Measurements from ENCODE around the gene TMPRSS12.
"Not testable (repeated sequence)": the region's sequence is repeated elsewhere in the genome, so short reads cannot be mapped to it uniquely, and the experiment has no call there.

TMPRSS12 gene, protein sequence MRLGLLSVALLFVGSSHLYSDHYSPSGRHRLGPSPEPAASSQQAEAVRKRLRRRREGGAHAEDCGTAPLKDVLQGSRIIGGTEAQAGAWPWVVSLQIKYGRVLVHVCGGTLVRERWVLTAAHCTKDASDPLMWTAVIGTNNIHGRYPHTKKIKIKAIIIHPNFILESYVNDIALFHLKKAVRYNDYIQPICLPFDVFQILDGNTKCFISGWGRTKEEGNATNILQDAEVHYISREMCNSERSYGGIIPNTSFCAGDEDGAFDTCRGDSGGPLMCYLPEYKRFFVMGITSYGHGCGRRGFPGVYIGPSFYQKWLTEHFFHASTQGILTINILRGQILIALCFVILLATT

DNA sequence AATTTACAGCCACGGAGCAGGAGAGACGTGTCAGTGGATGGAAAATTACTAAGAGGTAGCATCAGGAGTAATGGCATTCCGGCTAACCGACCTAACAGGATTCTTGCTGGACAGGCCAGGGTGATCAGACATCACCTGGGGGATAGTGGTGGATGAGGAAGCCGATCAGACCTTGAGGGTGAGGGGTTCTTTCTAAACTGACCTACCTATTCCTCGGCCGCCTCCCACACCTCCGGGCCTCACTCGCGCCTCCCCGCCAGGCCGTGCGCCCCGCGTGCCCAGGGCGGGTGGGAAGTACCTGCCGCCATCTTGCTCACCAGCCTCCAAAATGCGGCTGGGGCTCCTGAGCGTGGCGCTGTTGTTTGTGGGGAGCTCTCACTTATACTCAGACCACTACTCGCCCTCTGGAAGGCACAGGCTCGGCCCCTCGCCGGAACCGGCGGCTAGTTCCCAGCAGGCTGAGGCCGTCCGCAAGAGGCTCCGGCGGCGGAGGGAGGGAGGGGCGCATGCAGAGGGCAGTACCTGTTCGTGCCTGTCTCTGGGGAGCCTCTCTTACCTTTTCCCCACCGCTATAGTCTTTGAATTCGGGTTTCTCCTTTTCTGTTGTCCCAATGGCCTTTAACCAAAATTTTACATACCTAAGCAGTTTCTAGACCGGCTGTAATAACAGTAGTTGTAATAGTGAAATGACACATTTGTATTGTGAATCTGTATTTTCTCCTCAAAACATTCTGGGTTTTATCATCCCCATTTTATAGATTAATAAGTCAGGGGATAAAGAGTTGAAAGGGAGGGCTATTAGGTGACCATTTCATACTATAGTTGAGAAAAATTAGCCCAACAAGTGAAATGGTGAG is at the start of gene TMPRSS12:
Gene TMPRSS12, plus strand, starts transcription at position 290 of the 857 bp plus-strand sequence. Its CDS starts 39 bp downstream, at position 329.
- peaks cover 2% of the 10 kb centered on the region for H3K27me3 Mint-ChIP-seq
- peaks cover 10% of the 10 kb centered on the region for H3K9me3 Mint-ChIP-seq (ENCODE audit: low read depth)
- no peaks in the 10 kb centered on the region for H3K4me1 Mint-ChIP-seq (ENCODE audit: low read depth)
- peaks cover 5% of the 10 kb centered on the region for H3K36me3 Mint-ChIP-seq
- no peak within 1 kb of the TSS for H3K27ac Mint-ChIP-seq
- peak within 1 kb of the TSS; percentile 44 for H3K4me3 Mint-ChIP-seq

DNA sequence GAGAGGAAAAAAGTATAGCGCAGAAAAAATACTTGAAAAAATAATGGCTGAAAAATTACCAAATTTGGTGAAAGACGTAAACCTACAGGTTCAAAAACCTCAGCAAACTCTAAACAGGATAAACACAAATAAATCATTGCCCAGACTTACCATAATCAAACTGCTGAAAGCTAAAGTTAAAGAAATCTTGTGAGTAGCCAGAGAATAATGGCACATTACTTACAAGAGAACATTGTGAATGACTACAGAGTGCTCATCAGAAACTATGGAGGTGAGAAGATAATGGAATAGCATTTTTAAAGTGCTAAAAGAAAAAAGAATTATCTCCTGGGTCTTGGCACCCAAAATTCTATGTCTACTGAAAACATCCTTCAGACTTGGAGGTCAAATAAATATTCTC is 42.8 kb upstream of the TMPRSS12 start:
- peaks cover 32% of the 10 kb centered on the region for H3K36me3 Mint-ChIP-seq

DNA sequence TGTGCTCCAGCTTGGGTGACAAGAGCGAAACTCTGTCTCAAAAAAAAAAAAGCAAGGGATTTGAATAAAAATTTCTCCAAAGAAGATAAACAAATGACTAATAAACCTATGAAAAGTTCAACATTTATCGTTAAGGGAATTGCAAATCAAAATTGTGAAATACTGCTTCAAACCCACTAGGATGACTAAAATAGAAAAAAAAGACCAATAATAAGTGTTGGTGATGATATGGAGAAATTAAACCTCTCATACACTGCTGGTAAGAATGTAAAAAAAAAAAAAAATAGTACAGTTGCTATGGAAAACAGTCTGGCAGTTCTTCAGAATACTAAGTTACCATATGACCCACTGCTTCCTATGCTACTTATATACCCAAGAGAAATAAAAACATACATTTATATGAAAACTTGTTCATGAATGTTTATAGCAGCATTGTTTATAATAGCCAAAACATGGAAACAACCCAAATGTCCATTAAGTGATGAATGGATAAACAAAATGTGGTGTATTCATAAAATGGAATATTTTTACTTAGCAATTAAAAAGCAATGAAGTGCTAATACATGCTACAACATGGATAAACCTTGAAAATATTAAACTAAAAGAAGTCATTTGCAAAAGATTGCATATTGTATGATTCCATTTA is 39.4 kb upstream of the TMPRSS12 start:
- peaks cover 23% of the 10 kb centered on the region for H3K36me3 Mint-ChIP-seq
- no peak overlapping the region for H3K27ac Mint-ChIP-seq
- H3K27me3 Mint-ChIP-seq, result no peaks in the 10 kb centered on the region
- peaks cover 6% of the 10 kb centered on the region for H3K9me3 Mint-ChIP-seq (ENCODE audit: low read depth)
- H3K4me3 Mint-ChIP-seq, result no peak overlapping the region
- peaks cover 2% of the 10 kb centered on the region for H3K4me1 Mint-ChIP-seq (ENCODE audit: low read depth)

More for the DNA sequence above, 42.8 kb upstream of the TMPRSS12 start:
- H3K27ac Mint-ChIP-seq, result no peak overlapping the region
- peaks cover 2% of the 10 kb centered on the region for H3K4me1 Mint-ChIP-seq (ENCODE audit: low read depth)
- H3K4me3 Mint-ChIP-seq, result no peak overlapping the region
- no peaks in the 10 kb centered on the region for H3K27me3 Mint-ChIP-seq
- peaks cover 6% of the 10 kb centered on the region for H3K9me3 Mint-ChIP-seq (ENCODE audit: low read depth)

DNA sequence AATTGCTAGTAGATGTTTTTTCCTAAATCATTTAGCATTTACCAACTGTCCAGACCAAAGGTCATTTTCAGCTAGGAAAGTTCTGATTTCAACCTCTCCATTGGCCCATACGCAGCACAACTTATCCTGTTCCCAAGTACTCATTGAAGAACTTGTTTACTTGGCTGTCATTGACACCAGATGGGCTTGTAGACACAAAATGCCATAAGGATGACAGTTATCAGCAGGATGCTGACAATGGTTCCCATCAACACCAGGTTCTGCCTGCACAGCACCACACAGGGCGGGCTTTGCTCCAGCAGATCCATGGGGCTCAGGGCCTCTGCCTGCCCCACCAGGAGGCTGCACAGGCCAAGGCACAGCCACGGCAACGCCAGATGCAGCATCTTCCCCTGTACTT is 36.5 kb upstream of the TMPRSS12 start:
- peaks cover 2% of the 10 kb centered on the region for H3K4me1 Mint-ChIP-seq (ENCODE audit: low read depth)
- no peak overlapping the region for H3K27ac Mint-ChIP-seq
- H3K36me3 Mint-ChIP-seq, result peaks cover 9% of the 10 kb centered on the region
- H3K9me3 Mint-ChIP-seq (ENCODE audit: low read depth), result no peaks in the 10 kb centered on the region
- no peaks in the 10 kb centered on the region for H3K27me3 Mint-ChIP-seq
- H3K4me3 Mint-ChIP-seq, result no peak overlapping the region

DNA sequence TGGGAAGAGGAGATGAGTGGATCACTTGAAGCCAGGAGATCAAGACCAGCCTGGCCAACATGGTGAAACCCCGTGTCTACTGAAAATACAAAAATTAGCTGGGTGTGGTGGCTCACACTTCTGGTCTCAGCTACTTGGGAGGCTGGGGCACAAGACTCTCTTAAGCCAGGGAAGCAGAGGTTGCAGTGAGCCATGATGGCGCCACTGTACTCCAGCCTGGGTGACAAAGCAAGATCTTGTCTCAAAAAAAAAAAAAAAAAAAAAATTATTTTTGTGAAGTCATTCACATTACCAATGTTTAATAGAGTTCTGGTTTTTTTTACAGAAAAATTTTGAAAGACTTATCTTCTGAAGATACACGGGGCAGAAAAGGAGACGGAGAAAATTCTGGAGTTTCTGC is 33.6 kb upstream of the TMPRSS12 start:
- not testable (repeated sequence) for H3K4me1 Mint-ChIP-seq (ENCODE audit: low read depth); H3K9me3 Mint-ChIP-seq (ENCODE audit: low read depth); H3K36me3 Mint-ChIP-seq; H3K4me3 Mint-ChIP-seq; H3K27me3 Mint-ChIP-seq; H3K27ac Mint-ChIP-seq

DNA sequence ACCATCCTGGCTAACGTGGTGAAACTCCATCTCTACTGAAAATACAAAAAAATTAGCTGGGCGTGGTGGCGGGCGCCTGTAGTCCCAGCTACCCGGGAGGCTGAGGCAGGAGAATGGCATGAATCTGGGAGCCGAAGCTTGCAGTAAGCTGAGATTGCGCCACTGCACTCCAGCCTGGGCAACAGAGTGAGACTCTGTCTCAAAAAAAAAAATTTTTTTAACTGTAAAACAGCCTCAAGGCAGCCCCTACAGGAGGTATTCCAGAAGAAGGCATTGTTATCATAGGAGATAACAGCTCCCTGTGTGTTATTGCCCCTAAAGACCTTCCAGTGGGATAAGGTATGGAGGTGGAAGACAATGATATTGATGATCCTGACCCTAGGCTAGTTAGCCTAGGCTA is 27.8 kb upstream of the TMPRSS12 start:
- H3K27me3 Mint-ChIP-seq; H3K27ac Mint-ChIP-seq; H3K9me3 Mint-ChIP-seq (ENCODE audit: low read depth); H3K4me1 Mint-ChIP-seq (ENCODE audit: low read depth); H3K4me3 Mint-ChIP-seq; H3K36me3 Mint-ChIP-seq: not testable (repeated sequence)

DNA sequence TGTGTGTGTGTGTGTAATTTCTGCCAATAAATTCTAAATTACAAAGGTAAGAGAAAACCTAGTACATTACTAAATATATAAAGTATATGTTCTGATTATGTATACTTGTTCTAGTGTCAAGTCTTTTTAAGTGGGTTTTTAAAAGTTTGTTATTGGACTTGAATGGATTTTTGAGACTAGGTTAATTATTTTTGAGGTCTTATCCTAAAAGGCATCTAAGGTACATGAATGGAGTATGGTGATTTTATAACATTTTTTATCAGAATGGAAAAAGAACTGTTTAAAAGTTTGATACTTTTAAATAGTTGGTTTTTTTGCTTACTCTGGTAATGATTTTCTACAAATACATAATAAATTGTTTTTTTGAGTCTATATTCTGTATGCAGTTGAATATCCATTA is 22.5 kb upstream of the TMPRSS12 start:
- no peak overlapping the region for H3K4me3 Mint-ChIP-seq
- no peaks in the 10 kb centered on the region for H3K27me3 Mint-ChIP-seq
- H3K36me3 Mint-ChIP-seq, result peaks cover 3% of the 10 kb centered on the region
- peaks cover 5% of the 10 kb centered on the region for H3K4me1 Mint-ChIP-seq (ENCODE audit: low read depth)
- H3K27ac Mint-ChIP-seq, result no peak overlapping the region
- H3K9me3 Mint-ChIP-seq (ENCODE audit: low read depth), result no peaks in the 10 kb centered on the region

DNA sequence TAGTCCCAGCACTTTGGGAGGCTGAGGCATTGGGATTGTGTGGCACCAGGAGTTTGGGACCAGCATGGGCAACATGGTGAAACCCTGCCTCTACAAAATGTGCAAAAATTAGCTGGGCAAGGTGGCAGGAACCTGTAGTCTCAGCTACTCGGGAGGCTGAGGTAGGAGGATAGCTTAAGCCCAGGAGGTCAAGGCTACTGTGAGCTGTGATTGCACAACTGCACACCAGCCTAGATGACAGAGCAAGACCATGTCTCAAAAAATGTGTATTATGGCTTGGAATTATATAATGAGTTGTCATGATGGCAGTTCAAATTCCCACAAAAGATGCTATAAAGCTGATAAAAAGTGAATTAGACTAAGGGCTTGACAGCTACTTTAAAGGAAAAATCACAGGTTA is 20.6 kb upstream of the TMPRSS12 start:
- Mint-ChIP-seq H3K36me3 (no peaks in the 10 kb centered on the region), H3K9me3 (ENCODE audit: low read depth) (no peaks in the 10 kb centered on the region), H3K4me1 (ENCODE audit: low read depth) (peaks cover 10% of the 10 kb centered on the region), H3K27ac (no peak overlapping the region), H3K4me3 (no peak overlapping the region), H3K27me3 (no peaks in the 10 kb centered on the region)

DNA sequence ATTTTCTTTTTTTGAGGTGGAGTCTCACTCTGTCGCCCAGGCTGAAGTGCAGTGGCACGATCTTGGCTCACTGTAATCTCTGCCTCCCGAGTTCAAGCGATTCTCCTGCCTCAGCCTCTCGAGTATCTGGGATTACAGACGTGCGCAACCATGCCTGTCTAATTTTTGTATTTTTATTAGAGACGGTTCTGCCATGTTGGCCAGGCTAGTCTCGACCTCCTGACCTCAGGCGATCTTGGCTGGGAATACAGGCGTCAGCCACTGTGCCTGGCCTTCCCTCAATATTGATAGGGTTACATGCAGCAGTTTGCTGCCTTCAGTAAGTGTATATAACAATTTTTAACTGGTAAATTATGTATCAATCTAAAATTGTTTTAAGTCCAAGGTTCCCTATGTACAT is 19.0 kb upstream of the TMPRSS12 start:
- H3K36me3 Mint-ChIP-seq; H3K9me3 Mint-ChIP-seq (ENCODE audit: low read depth); H3K27ac Mint-ChIP-seq; H3K27me3 Mint-ChIP-seq; H3K4me1 Mint-ChIP-seq (ENCODE audit: low read depth); H3K4me3 Mint-ChIP-seq: not testable (repeated sequence)

DNA sequence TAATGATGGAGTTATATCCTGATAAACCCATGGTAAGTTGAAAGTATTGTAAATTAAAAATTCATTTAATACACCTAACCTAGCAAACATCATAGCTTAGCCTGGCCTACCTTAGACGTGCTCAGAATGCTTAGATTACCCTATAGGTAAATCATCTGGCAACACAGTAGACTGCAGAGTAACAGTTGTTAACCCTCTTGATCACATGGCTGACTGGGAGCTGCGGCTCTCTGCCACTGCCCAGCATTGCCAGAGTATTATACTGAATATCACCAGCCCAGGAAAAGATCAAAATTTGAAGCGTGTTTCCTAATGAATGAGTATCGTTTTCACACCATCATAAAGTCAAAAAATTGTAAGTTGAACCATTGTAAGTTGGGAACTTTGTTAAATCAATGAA is 17.8 kb upstream of the TMPRSS12 start:
- peaks cover 10% of the 10 kb centered on the region for H3K4me1 Mint-ChIP-seq (ENCODE audit: low read depth)
- no peak overlapping the region for H3K4me3 Mint-ChIP-seq
- no peaks in the 10 kb centered on the region for H3K27me3 Mint-ChIP-seq
- H3K27ac Mint-ChIP-seq, result peak overlapping the region; percentile 58
- H3K36me3 Mint-ChIP-seq, result no peaks in the 10 kb centered on the region
- H3K9me3 Mint-ChIP-seq (ENCODE audit: low read depth), result no peaks in the 10 kb centered on the region

DNA sequence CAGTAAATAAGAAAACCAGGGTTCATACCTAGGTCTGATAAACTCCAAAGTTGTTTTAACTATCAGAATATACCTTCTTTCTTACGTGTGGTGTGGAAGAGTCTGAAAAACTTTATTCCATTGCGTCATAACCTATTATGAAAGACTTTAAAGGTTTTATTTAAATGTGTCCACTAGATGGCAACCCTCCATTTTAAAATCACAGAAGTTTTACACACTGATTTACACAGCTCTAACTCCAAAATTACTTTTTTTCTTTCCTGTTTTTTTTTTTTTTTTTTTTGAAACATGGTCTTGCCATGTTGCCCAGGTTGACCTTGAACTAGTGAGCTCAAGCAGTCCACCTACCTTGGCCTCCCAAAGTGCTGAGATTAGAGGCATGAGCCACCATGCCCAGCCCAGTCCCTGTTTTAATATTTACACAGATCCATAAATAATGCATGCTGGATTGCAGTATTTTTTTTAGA is 17.3 kb upstream of the TMPRSS12 start:
- peaks cover 10% of the 10 kb centered on the region for H3K4me1 Mint-ChIP-seq (ENCODE audit: low read depth)
- no peak overlapping the region for H3K4me3 Mint-ChIP-seq
- H3K27me3 Mint-ChIP-seq, result no peaks in the 10 kb centered on the region
- H3K9me3 Mint-ChIP-seq (ENCODE audit: low read depth), result no peaks in the 10 kb centered on the region
- no peaks in the 10 kb centered on the region for H3K36me3 Mint-ChIP-seq
- H3K27ac Mint-ChIP-seq, result peak overlapping the region; percentile 58

DNA sequence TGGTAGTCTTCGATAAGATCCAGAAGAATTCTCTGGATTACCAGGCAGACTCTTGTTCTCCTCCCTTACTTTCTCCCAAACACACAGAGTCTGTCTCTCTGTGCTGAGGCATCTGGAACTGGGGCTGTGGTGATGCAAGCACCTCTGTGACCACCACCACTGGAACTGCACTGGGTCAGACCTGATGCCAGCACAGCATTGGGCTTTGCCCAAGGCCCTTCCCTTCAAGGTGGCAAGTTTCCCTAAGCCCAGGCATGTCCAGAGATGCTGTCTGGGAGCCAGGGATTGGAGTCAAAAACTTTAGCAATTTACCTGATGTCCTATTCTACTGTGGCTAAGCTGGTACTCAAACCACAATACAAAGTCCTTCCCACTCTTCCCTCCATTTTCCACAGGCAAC is 14.6 kb upstream of the TMPRSS12 start:
- Mint-ChIP-seq H3K36me3 (no peaks in the 10 kb centered on the region), H3K4me3 (no peak overlapping the region), H3K27me3 (no peaks in the 10 kb centered on the region), H3K9me3 (ENCODE audit: low read depth) (peaks cover 2% of the 10 kb centered on the region), H3K4me1 (ENCODE audit: low read depth) (peaks cover 10% of the 10 kb centered on the region), H3K27ac (no peak overlapping the region)

DNA sequence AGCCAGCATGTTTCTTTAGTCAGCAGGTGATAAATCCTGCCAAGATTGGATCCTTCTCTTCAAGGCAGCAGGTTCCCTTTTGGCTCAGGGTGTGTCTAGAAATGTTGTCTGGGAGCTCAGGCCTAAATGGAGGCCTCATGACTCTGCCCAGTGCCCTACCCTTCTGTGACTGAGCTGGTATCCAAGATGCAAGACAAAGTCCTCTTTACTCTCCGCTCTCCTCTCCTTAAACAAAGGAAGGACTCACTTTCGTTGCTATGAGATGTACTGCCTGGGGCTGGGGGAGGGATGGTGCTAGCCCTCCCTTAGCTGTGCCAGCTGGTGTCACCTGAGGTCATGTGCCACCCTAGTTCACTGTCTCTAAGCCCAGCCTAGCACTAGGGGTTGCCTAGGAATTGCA is 13.8 kb upstream of the TMPRSS12 start:
- Mint-ChIP-seq H3K9me3 (ENCODE audit: low read depth) (peaks cover 5% of the 10 kb centered on the region), H3K27ac (no peak overlapping the region), H3K4me1 (ENCODE audit: low read depth) (peaks cover 10% of the 10 kb centered on the region), H3K4me3 (no peak overlapping the region), H3K27me3 (no peaks in the 10 kb centered on the region), H3K36me3 (no peaks in the 10 kb centered on the region)

DNA sequence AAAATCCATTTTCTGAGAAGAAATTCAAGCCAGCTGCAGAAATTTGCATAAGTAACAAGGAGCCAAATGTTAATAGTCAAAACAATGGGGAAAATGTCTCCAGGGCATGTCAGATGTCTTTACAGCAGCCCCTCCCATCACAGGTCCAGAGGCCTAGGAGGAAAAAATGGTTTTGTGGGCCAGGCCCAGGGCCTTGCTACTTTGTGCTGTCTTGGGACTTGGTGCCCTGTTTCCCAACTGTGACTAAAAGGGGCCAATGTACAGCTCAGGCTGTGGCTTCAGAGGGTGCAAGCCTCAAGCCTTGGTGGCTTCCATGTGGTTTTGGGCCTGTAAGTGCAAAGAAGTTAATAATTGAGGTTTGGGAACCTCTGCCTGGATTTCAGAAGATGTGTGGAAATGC is 8.9 kb upstream of the TMPRSS12 start:
- H3K36me3 Mint-ChIP-seq; H3K27ac Mint-ChIP-seq; H3K9me3 Mint-ChIP-seq (ENCODE audit: low read depth); H3K27me3 Mint-ChIP-seq; H3K4me3 Mint-ChIP-seq; H3K4me1 Mint-ChIP-seq (ENCODE audit: low read depth): not testable (repeated sequence)

DNA sequence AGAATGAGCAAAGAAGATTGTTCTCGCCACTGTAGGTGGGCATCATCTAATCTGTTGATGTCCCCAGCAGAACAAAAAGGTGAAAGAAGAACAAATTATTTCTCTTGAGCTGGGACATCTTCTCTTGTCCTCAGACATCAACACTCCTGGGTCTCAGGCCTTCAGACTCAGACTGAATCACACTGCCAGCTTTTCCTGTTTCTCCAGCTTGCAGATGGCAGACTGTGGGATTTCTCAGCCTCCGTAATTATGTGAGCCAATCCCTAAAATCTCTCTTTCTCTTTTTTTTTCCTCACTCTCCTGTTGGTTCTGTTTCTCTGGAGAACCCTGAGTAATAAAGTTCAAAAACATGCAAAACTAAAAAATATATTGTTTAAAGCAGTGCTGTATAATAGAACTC is 3.7 kb upstream of the TMPRSS12 start:
- Mint-ChIP-seq H3K4me3 (no peak overlapping the region), H3K9me3 (ENCODE audit: low read depth) (peaks cover 10% of the 10 kb centered on the region), H3K27ac (no peak overlapping the region), H3K4me1 (ENCODE audit: low read depth) (no peaks in the 10 kb centered on the region), H3K27me3 (peaks cover 2% of the 10 kb centered on the region), H3K36me3 (peaks cover 9% of the 10 kb centered on the region)
